Small intestine (tissue), 7 donors: ENCODE measurements around the gene KIF26B. TPM values are rescaled to one million over a fixed set of nuclear protein-coding genes. Genes with fewer than 3 reads are reported as not detected.

Experiments used
- DNase-seq, 2 donors: peaks; one replicate each; pipeline versions ENCODE4 v3.0.0 to v3.0.0-alpha.2; 2013
- FAIRE-seq: peaks from 2 replicates; lab custom pipeline; 2012; peaks lifted over from hg19 to GRCh38; lab: Jason Lieb, UNC
- H3K27ac ChIP-seq, 3 donors: one replicate each; pipeline ENCODE4 v1.5.1; 2013; ENCODE audit warnings: low read length in 2 of 3, mild to moderate bottlenecking in 2 of 3, control low read depth in 1 of 3, inconsistent platforms in 1 of 3, low read depth in 1 of 3, moderate library complexity in 1 of 3
- H3K27me3 ChIP-seq, 3 donors: one replicate each; pipeline ENCODE4 v1.6.1; 2013; ENCODE audit warnings: low read length in 3 of 3, inconsistent platforms in 1 of 3; ENCODE audit not compliant: control insufficient read depth in 3 of 3, insufficient read depth in 3 of 3
- H3K36me3 ChIP-seq, 3 donors: one replicate each; pipeline ENCODE4 v1.6.1; 2013; ENCODE audit warnings: low read length in 3 of 3, inconsistent platforms in 1 of 3, low read depth in 1 of 3, mild to moderate bottlenecking in 1 of 3, moderate library complexity in 1 of 3; ENCODE audit not compliant: control insufficient read depth in 3 of 3, insufficient read depth in 2 of 3
- H3K4me1 ChIP-seq, 3 donors: one replicate each; pipeline ENCODE4 v1.6.1; 2013; ENCODE audit warnings: low read length in 2 of 3, inconsistent platforms in 1 of 3, low read depth in 1 of 3, mild to moderate bottlenecking in 1 of 3, moderate library complexity in 1 of 3; ENCODE audit not compliant: control insufficient read depth in 3 of 3, insufficient read depth in 2 of 3
- H3K4me3 ChIP-seq, 3 donors: one replicate each; pipeline ENCODE4 v1.5.1; 2013; ENCODE audit warnings: low read length in 3 of 3, control low read depth in 1 of 3, inconsistent platforms in 1 of 3, low read depth in 1 of 3, mild to moderate bottlenecking in 1 of 3, moderate library complexity in 1 of 3
- H3K9me3 ChIP-seq, 2 donors: one replicate each; pipeline ENCODE4 v1.6.1; 2013; ENCODE audit warnings: low read depth in 1 of 2, low read length in 1 of 2; ENCODE audit not compliant: control insufficient read depth in 2 of 2, insufficient read depth in 1 of 2
- WGBS, 3 donors: extraction: QIAGEN DNeasy Blood & Tissue Kit; methylation state at CpG; one replicate each; pipeline ENCODE4 v1.1.7; 2013; 5-methylcytosine and 5-hydroxymethylcytosine counted together
- polyA plus RNA-seq, 4 donors: library from polyadenylated mRNA; stranded (reverse) in 3 of 4; unstranded in 1 of 4; fragments of 200-250 nt in 3 of 4; fragments of 120-200 nt in 1 of 4; gene quantifications; one replicate each; pipeline versions ENCODE4 v1.2.1 to v1.2.3, GENCODE V29; 2013
- donor health status: healthy with polysubstance abuse.
- donor health status: control.
- donor health status: control.
- donor health status: Bipolar disorder and iron deficiency.
- donor health status: healthy.

Gene KIF26B
- polyA plus RNA-seq, 4 donors, result 0.27 to 4.0 (median 1.3) TPM; not detected in 1

- FAIRE-seq (no peak), DNase-seq (no peak)
- 85 to 90% (median 90%) methylated on average over 12 of the region's 12 CpGs for WGBS, 3 donors
- Histone ChIP-seq H3K36me3 (no peaks in the 10 kb centered on the region), H3K4me1 (no peaks in the 10 kb centered on the region), H3K27ac (no peak overlapping the region), H3K9me3 (no peaks in the 10 kb centered on the region), H3K4me3 (no peak overlapping the region), H3K27me3 (no peaks in the 10 kb centered on the region)
Observed at GRCh38 chr1:245516284-245516759, 361.5 kb downstream of the KIF26B start.

DNA sequence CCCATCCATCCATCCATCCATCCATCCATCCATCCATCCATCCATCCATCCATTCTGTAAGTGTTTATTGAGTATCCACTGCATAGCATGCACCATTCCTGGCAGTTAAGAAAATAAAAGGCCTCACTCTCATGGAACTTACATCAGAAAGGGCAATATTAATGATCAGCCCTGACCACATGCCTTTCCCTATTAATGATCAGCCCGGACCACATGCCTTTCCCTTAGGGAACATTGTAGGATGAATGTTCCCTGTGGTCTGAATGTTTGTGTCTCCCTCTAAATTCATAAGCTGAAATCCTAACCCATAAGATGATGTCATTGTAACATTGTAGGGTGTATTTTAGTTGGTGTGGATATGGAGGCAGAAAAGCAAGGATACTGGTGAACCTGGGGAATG lies 365.8 kb downstream of the KIF26B start:
- Histone ChIP-seq H3K4me1 (no peaks in the 10 kb centered on the region), H3K4me3 (no peak overlapping the region), H3K9me3 (no peaks in the 10 kb centered on the region), H3K27ac (no peak overlapping the region), H3K27me3 (peaks cover 0 to 2% (median 0%) of the 10 kb centered on the region in 3 donors), H3K36me3 (no peaks in the 10 kb centered on the region)
- DNase-seq (no peak), FAIRE-seq (no peak)
- 79 to 92% (median 88%) methylated on average over 1 of the region's 1 CpG for WGBS, 3 donors

GRCh38 chr1:245526141-245526540 lies 371.4 kb downstream of the KIF26B start:
- H3K27me3 ChIP-seq, result peaks cover 0 to 2% (median 0%) of the 10 kb centered on the region in 3 donors
- DNase-seq (no peak), FAIRE-seq (no peak)
- 87 to 95% (median 93%) methylated on average over 2 of the region's 2 CpGs for WGBS, 3 donors
- H3K36me3 ChIP-seq, result no peaks in the 10 kb centered on the region
- H3K9me3 ChIP-seq, result peaks cover 0 to 2% of the 10 kb centered on the region in 2 donors
- H3K27ac ChIP-seq, result no peak overlapping the region
- H3K4me3 ChIP-seq, result no peak overlapping the region
- H3K4me1 ChIP-seq, result no peaks in the 10 kb centered on the region

- Histone ChIP-seq H3K9me3 (peaks cover 0 to 2% of the 10 kb centered on the region in 2 donors), H3K4me1 (no peaks in the 10 kb centered on the region), H3K27ac (no peak overlapping the region), H3K4me3 (no peak overlapping the region), H3K36me3 (no peaks in the 10 kb centered on the region), H3K27me3 (peaks cover 0 to 4% (median 0%) of the 10 kb centered on the region in 3 donors)
- no peak for DNase-seq
- no peak for FAIRE-seq
- 85 to 90% (median 88%) methylated on average over 7 of the region's 7 CpGs for WGBS, 3 donors
Observed at GRCh38 chr1:245528258-245528635, 373.5 kb downstream of the KIF26B start.

GRCh38 chr1:245530937-245531336 lies 376.2 kb downstream of the KIF26B start:
- H3K27me3 ChIP-seq, result peaks cover 0 to 2% (median 0%) of the 10 kb centered on the region in 3 donors
- H3K4me1 ChIP-seq, result no peaks in the 10 kb centered on the region
- no peaks in the 10 kb centered on the region for H3K36me3 ChIP-seq
- 63 to 75% (median 70%) methylated on average over 2 of the region's 2 CpGs for WGBS, 3 donors
- DNase-seq (no peak), FAIRE-seq (no peak)
- H3K27ac ChIP-seq, result no peak overlapping the region
- no peak overlapping the region for H3K4me3 ChIP-seq
- H3K9me3 ChIP-seq, result peaks cover 0 to 2% of the 10 kb centered on the region in 2 donors

DNA sequence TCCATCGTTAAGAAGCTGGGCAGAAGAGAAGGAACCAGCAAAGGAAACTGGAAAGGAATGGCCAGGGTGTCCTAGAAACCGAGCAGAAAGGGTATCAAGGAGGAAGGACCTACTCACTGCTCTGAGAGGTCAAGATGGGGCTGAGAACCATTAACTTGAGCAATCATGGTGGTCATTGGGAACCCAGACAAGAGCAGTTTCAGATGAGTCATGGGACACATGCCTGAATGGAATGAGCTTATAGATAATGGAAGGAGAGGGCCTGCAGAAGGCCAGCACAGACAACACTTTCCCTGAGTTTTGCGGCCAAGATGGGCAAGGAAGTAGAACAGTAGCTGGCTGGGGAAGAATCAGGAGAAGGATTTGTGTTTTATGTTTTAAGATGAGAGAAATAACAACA lies 383.2 kb downstream of the KIF26B start:
- Histone ChIP-seq H3K36me3 (peaks cover 0 to 3% (median 0%) of the 10 kb centered on the region in 3 donors), H3K27me3 (no peaks in the 10 kb centered on the region), H3K27ac (no peak overlapping the region), H3K4me3 (no peak overlapping the region), H3K4me1 (no peaks in the 10 kb centered on the region), H3K9me3 (no peaks in the 10 kb centered on the region)
- WGBS, 3 donors, result 70 to 89% (median 73%) methylated on average over 3 of the region's 3 CpGs
- no peak for FAIRE-seq
- DNase-seq, result no peak

- no peak overlapping the region for H3K27ac ChIP-seq
- no peaks in the 10 kb centered on the region for H3K27me3 ChIP-seq
- no peaks in the 10 kb centered on the region for H3K9me3 ChIP-seq
- no peak overlapping the region for H3K4me3 ChIP-seq
- 94 to 97% (median 97%) methylated on average over 3 of the region's 3 CpGs for WGBS, 3 donors
- peaks cover 0 to 3% (median 0%) of the 10 kb centered on the region in 3 donors for H3K36me3 ChIP-seq
- no peaks in the 10 kb centered on the region for H3K4me1 ChIP-seq
- no peak for DNase-seq
- FAIRE-seq, result no peak
Observed at GRCh38 chr1:245538671-245539070, 383.9 kb downstream of the KIF26B start.

DNA sequence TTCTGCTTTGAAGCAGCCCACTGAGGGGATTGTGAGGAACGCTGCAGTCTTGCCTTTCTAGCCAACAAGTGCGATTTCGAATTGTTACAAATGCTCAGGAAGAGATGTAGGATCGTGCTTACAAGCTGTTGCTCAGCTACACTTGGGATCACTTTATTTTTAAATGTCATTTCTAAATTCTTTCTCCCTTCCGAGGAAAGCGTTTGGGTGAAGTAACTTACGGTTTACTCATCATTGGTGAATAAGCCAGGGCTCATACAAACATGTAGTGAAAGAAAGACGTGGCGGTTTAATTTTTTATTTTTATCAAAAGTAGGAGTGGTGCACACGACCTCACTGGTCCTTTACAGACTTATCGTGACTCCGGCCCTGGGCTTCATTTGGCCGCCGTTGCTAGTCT lies 386.6 kb downstream of the KIF26B start:
- WGBS, 3 donors, result 91 to 94% (median 92%) methylated on average over 14 of the region's 14 CpGs

GRCh38 chr1:245542365-245542764 lies 387.6 kb downstream of the KIF26B start:
- H3K4me3 ChIP-seq, result no peak overlapping the region
- H3K27me3 ChIP-seq, result no peaks in the 10 kb centered on the region
- no peak overlapping the region for H3K27ac ChIP-seq
- FAIRE-seq (no peak), DNase-seq (no peak)
- H3K4me1 ChIP-seq, result no peaks in the 10 kb centered on the region
- H3K9me3 ChIP-seq, result no peaks in the 10 kb centered on the region
- H3K36me3 ChIP-seq, result peaks cover 0 to 3% (median 0%) of the 10 kb centered on the region in 3 donors
- WGBS, 3 donors, result 91 to 98% (median 94%) methylated on average over 6 of the region's 6 CpGs

More for the DNA sequence above, 386.6 kb downstream of the KIF26B start:
- FAIRE-seq (no peak), DNase-seq (no peak)
- Histone ChIP-seq H3K36me3 (peaks cover 0 to 3% (median 0%) of the 10 kb centered on the region in 3 donors), H3K27ac (no peak overlapping the region), H3K9me3 (no peaks in the 10 kb centered on the region), H3K4me3 (no peak overlapping the region), H3K4me1 (no peaks in the 10 kb centered on the region), H3K27me3 (no peaks in the 10 kb centered on the region)
